GM04503 (cell line): Measurements from ENCODE around the gene CD99.
"Not testable (repeated sequence)": the region's sequence is repeated elsewhere in the genome, so short reads cannot be mapped to it uniquely, and the experiment has no call there.

Experiments
- DNase-seq: peaks from one replicate; pipeline ENCODE4 v3.0.0-alpha.2; 2012; ENCODE audit warnings: low read depth

Gene CD99

GRCh38 chrX:2773166-2774055, 82.3 kb downstream of the CD99 start:
- not testable (repeated sequence) for DNase-seq

DNA sequence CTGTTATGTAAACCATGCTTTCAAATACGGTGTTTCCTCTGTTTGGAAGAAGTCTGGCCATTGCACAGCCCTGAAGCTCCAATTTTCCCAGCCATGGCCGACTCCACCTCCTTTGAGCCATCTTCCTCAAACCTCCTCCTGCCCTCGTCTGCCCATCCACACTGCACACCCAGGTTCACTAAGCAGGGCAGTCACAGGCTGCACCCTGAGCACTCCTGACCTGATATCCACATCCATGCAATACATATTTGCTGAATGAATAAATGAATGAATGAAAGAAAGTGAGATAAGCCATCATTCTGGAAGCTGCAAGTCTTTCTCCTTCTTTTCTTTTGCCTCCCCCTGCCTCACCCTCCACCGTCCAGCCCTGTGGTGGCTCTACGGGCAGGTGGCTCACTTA, 83.0 kb downstream of the CD99 start:
- no peak for DNase-seq

- no peak for DNase-seq
Observed at GRCh38 chrX:2774776-2775175, 83.7 kb downstream of the CD99 start.

DNA sequence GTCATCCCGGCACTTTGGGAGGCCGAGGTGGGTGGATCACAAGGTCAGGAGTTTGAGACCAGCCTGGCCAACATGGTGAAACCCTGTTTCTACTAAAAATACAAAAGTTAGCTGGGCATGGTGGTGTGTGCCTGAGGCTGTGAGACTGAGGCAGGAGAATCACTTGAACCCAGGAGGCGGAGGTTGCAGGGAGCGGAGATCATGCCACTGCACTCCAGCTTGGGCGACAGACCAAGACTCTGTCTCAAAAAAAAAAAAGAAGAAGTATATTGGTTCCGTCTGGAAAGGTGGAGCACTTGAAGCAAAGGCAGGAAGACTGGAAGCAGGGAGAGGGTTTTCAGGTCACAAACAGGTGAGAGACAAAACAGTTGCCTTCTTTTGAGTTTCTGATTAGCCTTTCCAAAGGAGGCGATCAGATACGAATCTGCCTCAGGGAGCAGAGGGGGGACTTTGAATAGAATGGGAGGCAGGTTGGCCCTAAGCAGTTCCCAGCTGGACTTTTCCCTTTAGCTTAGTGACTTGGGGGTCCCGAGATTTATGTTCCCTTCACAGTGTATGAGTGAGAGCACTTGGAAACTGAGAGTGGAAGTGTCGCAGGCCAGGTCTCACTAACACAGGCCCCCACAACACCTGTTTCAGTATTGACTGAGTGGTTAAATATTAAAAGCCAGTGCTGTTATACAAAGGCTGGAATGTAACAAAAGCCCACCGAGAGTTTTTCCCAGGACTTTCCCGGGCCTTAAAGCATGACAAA, 89.6 kb downstream of the CD99 start:
- not testable (repeated sequence) for DNase-seq

GRCh38 chrX:2781226-2781571, 90.1 kb downstream of the CD99 start:
- no peak for DNase-seq

- DNase-seq = no peak
Observed at GRCh38 chrX:2781698-2782097, 90.6 kb downstream of the CD99 start.

DNA sequence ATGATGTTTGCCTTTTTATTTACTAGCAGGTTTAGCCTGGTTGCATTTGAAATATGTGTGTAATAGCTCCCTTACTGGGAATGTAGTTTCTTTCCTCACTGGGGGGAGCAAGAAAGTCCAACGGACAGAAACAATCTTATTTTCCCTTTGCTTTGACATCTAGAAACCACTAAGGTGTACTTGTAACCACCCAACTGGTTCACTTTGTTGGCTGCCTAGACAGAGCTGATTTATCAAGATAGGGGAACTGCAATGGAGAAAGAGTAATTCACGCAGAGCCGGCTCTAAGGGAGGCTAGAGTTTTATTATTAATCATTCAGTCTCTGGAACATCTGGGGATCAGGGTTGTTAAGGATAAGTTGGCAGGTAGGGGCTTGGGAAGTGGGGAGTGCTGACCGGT, 91.1 kb downstream of the CD99 start:
- no peak for DNase-seq

GRCh38 chrX:2782778-2783177, 91.7 kb downstream of the CD99 start:
- no peak for DNase-seq

DNA sequence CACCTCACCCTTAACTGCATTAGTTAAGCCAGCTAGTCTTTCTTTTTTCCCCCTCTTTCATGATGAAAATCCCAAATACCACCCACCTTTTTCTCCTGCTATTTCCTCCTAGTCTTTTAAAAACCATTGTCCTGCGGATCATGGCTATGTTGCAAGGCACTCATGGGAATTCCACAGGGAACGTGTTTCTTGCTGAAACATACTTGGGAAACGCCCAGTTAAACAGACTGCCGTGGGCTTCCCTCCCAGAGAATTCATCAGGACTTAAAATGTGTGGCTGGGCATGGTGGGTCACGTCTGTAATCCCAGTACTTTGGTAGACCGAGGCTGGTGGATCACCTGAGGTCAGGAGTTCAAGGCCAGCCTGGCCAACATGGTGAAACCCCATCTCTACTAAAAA, 92.9 kb downstream of the CD99 start:
- no peak for DNase-seq

GRCh38 chrX:2785538-2785937, 94.4 kb downstream of the CD99 start:
- DNase-seq = no peak

DNA sequence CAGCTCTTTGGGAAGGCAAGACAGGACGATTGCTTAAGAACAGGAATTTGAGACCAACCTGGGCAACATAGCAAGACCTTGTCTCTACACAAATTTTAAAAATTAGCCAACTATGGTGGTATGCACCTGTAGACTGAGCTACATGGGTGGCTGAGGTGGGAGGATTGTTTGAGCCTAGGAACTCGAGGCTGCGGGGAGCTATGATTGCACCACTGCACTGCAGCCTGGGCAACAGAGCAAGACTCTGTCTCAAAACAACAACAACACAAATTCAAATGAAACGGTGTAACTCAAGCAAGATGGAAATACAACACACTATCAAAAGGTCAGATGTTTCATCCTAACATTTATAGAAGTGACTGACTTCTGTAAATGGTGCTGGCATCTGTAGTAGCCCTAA, 97.9 kb downstream of the CD99 start:
- no peak for DNase-seq

GRCh38 chrX:2789569-2789968, 98.5 kb downstream of the CD99 start:
- DNase-seq = no peak
